Measurements from ENCODE around the gene ARMCX1.
"Not testable (repeated sequence)": the region's sequence is repeated elsewhere in the genome, so short reads cannot be mapped to it uniquely, and the experiment has no call there.

The ARMCX1 gene

GRCh38 chrX:101550362-101550750 is at the start of gene ARMCX1:
Gene ARMCX1, plus strand, starts transcription at chrX:101550547. Its CDS starts 2,384 bp downstream, at chrX:101552931.
- no peak for FAIRE-seq

- FAIRE-seq = not testable (repeated sequence)
Measured at GRCh38 chrX:101502929-101503328, 47.4 kb upstream of the ARMCX1 start.

GRCh38 chrX:101507372-101507771 is 43.0 kb upstream of the ARMCX1 start:
- FAIRE-seq = no peak

- no peak for FAIRE-seq
Measured at GRCh38 chrX:101507986-101508385, 42.4 kb upstream of the ARMCX1 start.

- no peak for FAIRE-seq
Measured at GRCh38 chrX:101530944-101531343, 19.4 kb upstream of the ARMCX1 start.

- no peak for FAIRE-seq
Measured at GRCh38 chrX:101539116-101539515, 11.2 kb upstream of the ARMCX1 start.

GRCh38 chrX:101550751-101551379 is 518 bp downstream of the ARMCX1 start:
- FAIRE-seq = no peak

- no peak for FAIRE-seq
Measured at GRCh38 chrX:101551380-101551767, 1.0 kb downstream of the ARMCX1 start.

GRCh38 chrX:101552714-101553113 is 2.4 kb downstream of the ARMCX1 start:
- FAIRE-seq = no peak

GRCh38 chrX:101564651-101565050 is 14.3 kb downstream of the ARMCX1 start:
- no peak for FAIRE-seq

GRCh38 chrX:101595739-101596419 is 45.5 kb downstream of the ARMCX1 start:
- FAIRE-seq = peak; percentile 89

GRCh38 chrX:101599592-101599991 is 49.2 kb downstream of the ARMCX1 start:
- not testable (repeated sequence) for FAIRE-seq

GRCh38 chrX:101602077-101602476 is 51.7 kb downstream of the ARMCX1 start:
- FAIRE-seq = no peak
